Esophagus muscularis mucosa (tissue), 4 donors: ENCODE measurements around the gene TIGD3. TPM values are rescaled to one million over a fixed set of nuclear protein-coding genes. Genes with fewer than 3 reads are reported as not detected.

Experiments
- DNase-seq: peaks from one replicate; pipeline ENCODE4 v3.0.0-alpha.2; 2017; ENCODE audit errors: extremely low spot score
- H3K27ac ChIP-seq, 4 donors: fragments of 200-600 bp; sonication (generic); replicated peaks in 1 of 4; 1 replicate in 3 of 4; 2 replicates in 1 of 4; pipeline ENCODE4 v1.5.1; 2016 to 2019; ENCODE audit warnings: mild to moderate bottlenecking in 1 of 4
- H3K27me3 ChIP-seq, 4 donors: fragments of 200-600 bp; sonication (generic); one replicate each; pipeline versions ENCODE4 v1.5.1 to v1.6.0; 2016 to 2019
- H3K36me3 ChIP-seq, 4 donors: fragments of 200-600 bp; sonication (generic); one replicate each; pipeline ENCODE4 v1.5.1; 2016 to 2019
- H3K4me1 ChIP-seq, 4 donors: fragments of 200-600 bp; sonication (generic); one replicate each; pipeline ENCODE4 v1.5.1; 2016 to 2019
- H3K4me3 ChIP-seq, 4 donors: fragments of 200-600 bp; sonication (generic); 1 replicate in 2 of 4; 2 replicates in 2 of 4; pipeline ENCODE4 v1.5.1; 2016 to 2019; ENCODE audit warnings: mild to moderate bottlenecking in 4 of 4, moderate library complexity in 1 of 4
- H3K9me3 ChIP-seq, 4 donors: fragments of 200-600 bp; sonication (generic); 1 replicate in 3 of 4; 2 replicates in 1 of 4; pipeline ENCODE4 v1.5.1; 2016 to 2019
- EP300 ChIP-seq: sonication (generic); formaldehyde crosslinking; IDR thresholded peaks from one replicate; pipeline ENCODE4 v1.6.1; 2017; ENCODE audit warnings: antibody characterized with exemption
- POLR2A ChIP-seq: fragments of 450-650 bp; IDR thresholded peaks from one replicate; pipeline ENCODE4 v1.6.1; 2017; ENCODE audit warnings: antibody characterized with exemption, moderate library complexity, mild to moderate bottlenecking, low read depth
- POLR2AphosphoS5 ChIP-seq, 2 donors: sonication (generic); formaldehyde crosslinking; IDR thresholded peaks; one replicate each; pipeline ENCODE4 v1.6.1; 2017; ENCODE audit warnings: antibody characterized with exemption in 2 of 2
- WGBS: methylation state at CpG from one replicate; pipeline ENCODE4 v1.1.5; 2018; 5-methylcytosine and 5-hydroxymethylcytosine counted together
- intact Hi-C: fragments of 100-400 bp; cut with DNase I; formaldehyde crosslinking; loops from one replicate; pipeline ENCODE4 v1.15.1; 2023
- total RNA-seq, 4 donors: library from RNA; depleted of rRNA; stranded (reverse); fragments of >200 nt; gene quantifications; one replicate each; pipeline versions ENCODE4 v1.1.0 to v1.2.1, GENCODE V29; 2016
- TF ChIP-seq, protein P1 (sequence below), 3 experiments: fragments of 200-600 bp in 2 of 3; fragments of 450-650 bp in 1 of 3; sonication (generic) in 2 of 3; IDR thresholded peaks; one replicate each; pipeline ENCODE4 v1.5.1; 2017 to 2019; ENCODE audit warnings: antibody characterized with exemption in 3 of 3, mild to moderate bottlenecking in 2 of 3, moderate library complexity in 1 of 3

The TIGD3 gene
- total RNA-seq, 4 donors from 2014 or later = 0.19 TPM; not detected in 3

DNA sequence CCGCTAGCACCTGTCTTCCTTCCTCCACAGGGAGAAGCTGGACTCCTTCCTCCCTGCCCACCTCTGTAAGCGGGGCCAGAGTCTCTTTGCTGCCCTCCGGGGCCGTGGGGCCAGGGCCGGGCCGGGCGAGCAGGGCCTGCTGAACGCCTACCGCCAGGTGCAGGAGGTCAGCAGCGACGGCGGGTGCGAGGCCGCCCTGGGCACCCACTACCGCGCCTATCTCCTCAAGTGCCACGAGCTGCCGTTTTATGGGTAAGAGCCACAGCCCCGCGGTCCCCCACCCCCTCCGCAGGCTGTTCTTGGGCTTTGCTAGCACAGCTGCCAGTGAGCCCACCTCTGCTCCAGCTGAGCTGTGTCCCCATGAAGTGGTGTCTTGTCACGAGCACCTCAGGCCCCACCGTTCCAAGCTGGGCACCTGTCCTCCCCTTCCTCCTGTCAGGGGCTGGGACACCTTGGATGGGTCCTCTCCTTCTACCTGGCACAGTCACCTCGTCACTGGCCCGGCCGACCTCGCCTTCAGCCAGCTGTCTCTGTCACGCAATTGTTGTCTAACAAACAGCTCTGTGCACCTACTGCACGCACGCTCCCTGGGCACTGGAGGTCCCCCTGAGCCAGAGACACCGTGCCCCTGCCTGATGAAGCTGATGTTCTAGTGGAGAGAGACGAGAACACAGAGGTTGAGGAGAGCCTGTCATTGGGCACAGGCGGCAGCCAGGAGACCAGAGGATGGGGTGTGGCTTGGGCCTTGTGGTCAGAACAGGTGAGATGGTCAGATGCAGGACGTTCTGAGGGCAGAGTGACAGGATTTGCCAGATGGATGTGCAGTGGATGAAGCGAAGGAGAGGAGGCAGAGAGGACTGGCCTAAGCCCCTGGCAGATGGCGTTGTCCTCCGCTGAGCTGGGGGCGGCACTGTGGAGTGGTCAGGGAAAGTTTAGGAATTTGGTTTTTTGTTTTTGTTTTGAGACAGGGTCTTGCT, 42.5 kb downstream of the TIGD3 start:
- 86% methylated on average over 33 of the region's 38 CpGs for WGBS
- H3K9me3 ChIP-seq = no peaks in the 10 kb centered on the region
- no peak for DNase-seq
- H3K27ac ChIP-seq = no peak overlapping the region
- intact Hi-C loops = no loop called here
- no peaks in the 10 kb centered on the region for H3K27me3 ChIP-seq
- peaks cover 54 to 100% (median 95%) of the 10 kb centered on the region in 4 donors for H3K36me3 ChIP-seq
- TF ChIP-seq EP300 = no peak
- TF ChIP-seq, protein P1, sequence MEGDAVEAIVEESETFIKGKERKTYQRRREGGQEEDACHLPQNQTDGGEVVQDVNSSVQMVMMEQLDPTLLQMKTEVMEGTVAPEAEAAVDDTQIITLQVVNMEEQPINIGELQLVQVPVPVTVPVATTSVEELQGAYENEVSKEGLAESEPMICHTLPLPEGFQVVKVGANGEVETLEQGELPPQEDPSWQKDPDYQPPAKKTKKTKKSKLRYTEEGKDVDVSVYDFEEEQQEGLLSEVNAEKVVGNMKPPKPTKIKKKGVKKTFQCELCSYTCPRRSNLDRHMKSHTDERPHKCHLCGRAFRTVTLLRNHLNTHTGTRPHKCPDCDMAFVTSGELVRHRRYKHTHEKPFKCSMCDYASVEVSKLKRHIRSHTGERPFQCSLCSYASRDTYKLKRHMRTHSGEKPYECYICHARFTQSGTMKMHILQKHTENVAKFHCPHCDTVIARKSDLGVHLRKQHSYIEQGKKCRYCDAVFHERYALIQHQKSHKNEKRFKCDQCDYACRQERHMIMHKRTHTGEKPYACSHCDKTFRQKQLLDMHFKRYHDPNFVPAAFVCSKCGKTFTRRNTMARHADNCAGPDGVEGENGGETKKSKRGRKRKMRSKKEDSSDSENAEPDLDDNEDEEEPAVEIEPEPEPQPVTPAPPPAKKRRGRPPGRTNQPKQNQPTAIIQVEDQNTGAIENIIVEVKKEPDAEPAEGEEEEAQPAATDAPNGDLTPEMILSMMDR (IDR thresholded peaks at IDR 0.05) = no peak
- no peak for TF ChIP-seq POLR2A
- no peak for TF ChIP-seq POLR2AphosphoS5 (IDR thresholded peaks at IDR 0.05)
- H3K4me3 ChIP-seq = no peak overlapping the region
- H3K4me1 ChIP-seq = peaks cover 0 to 5% (median 1%) of the 10 kb centered on the region in 4 donors

DNA sequence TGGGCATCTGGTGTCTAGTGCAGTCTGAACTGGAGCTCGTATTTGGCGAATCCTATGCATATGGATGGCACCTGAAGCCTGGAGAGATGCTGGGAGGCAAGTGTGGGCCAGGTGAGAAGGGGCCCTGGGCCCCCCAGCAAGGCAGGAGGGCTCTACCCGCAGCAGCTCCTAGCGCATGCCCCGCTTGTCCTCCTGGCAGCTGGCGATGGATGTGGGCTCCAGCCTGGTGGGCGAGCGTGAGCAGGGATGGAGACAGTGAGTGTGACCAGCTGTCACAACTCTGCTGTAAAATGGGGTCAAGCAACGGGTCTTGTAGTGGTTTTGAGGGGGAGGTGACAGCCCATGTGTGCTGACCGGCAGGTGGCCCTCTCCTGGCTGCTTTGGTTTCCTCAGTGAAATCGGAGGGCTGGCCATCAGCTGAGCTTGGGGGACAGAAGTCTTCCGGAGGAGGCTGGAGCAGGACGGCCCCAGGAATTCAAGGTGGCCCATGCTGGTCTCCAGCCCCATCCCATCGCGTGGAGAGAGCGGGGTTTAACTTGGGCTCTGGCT, 43.9 kb downstream of the TIGD3 start:
- H3K27me3 ChIP-seq = no peaks in the 10 kb centered on the region
- no peak overlapping the region for H3K4me3 ChIP-seq
- intact Hi-C loops = no loop called here
- peaks cover 0 to 1% (median 0%) of the 10 kb centered on the region in 4 donors for H3K4me1 ChIP-seq
- H3K36me3 ChIP-seq = peaks cover 54 to 100% (median 86%) of the 10 kb centered on the region in 4 donors
- TF ChIP-seq, protein P1 (IDR thresholded peaks at IDR 0.05) = no peak
- TF ChIP-seq POLR2AphosphoS5 (IDR thresholded peaks at IDR 0.05) (no peak), POLR2A (no peak), EP300 (no peak)
- DNase-seq = no peak
- 80% methylated on average over 15 of the region's 16 CpGs for WGBS
- no peak overlapping the region for H3K27ac ChIP-seq
- no peaks in the 10 kb centered on the region for H3K9me3 ChIP-seq

DNA sequence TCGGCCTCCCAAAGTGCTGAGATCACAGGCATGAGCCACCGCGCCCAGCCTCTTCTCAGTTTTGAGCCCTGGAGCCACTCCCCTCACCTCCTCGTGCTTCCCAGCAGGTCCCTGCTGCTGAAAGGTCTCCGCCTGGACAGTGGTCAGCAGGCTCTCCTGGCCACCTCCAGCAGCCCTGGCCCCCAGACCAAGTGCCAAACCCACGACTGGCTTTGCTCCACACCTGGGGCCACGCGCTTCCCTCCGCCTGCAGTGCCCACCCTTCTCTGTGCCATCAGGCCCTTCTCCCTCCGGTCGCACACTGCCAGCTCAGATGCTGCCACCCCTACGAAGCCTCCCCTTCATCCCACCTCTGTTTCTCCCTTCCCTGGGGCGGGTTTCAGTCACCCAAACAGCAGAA, 44.7 kb downstream of the TIGD3 start:
- WGBS = 90% methylated on average over 12 of the region's 13 CpGs
- DNase-seq = no peak
- peaks cover 51 to 100% (median 86%) of the 10 kb centered on the region in 4 donors for H3K36me3 ChIP-seq
- H3K4me3 ChIP-seq = no peak overlapping the region
- no peak for TF ChIP-seq POLR2AphosphoS5 (IDR thresholded peaks at IDR 0.05)
- no peak for TF ChIP-seq EP300
- no peak for TF ChIP-seq POLR2A
- TF ChIP-seq, protein P1 (IDR thresholded peaks at IDR 0.05) = no peak
- H3K27me3 ChIP-seq = no peaks in the 10 kb centered on the region
- H3K9me3 ChIP-seq = no peaks in the 10 kb centered on the region
- peaks cover 0 to 9% (median 5%) of the 10 kb centered on the region in 4 donors for H3K4me1 ChIP-seq
- intact Hi-C loops = no loop called here
- no peak overlapping the region for H3K27ac ChIP-seq

DNA sequence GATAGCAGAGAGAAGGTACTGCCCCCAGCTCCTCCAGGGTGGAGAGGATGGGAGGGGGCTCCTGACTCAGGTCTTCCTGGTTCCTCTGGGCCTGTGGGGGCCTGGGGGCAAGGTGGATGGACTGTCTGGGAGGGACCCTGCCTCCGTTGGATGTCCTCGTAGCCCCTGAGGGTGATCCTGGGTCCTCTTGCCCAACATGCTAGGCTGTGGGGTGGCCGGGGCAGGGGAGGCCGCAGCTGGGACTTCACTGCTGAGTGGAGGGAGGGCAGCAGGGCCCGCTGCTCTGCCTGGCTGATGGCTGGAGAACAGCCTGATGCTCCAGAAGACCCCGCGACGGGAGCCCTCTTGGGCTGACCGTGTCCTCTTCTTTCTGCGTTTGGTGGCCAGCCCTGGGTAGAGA, 45.3 kb downstream of the TIGD3 start:
- H3K4me1 ChIP-seq = peaks cover 3 to 15% (median 11%) of the 10 kb centered on the region in 4 donors
- H3K4me3 ChIP-seq = no peak overlapping the region
- H3K27ac ChIP-seq = no peak overlapping the region
- no peaks in the 10 kb centered on the region for H3K9me3 ChIP-seq
- H3K27me3 ChIP-seq = no peaks in the 10 kb centered on the region
- TF ChIP-seq POLR2A = no peak
- no peak for TF ChIP-seq EP300
- TF ChIP-seq, protein P1 (IDR thresholded peaks at IDR 0.05) = no peak
- TF ChIP-seq POLR2AphosphoS5 (IDR thresholded peaks at IDR 0.05) = no peak
- DNase-seq = no peak
- no CpG with 5 or more reads among the region's 10 CpGs for WGBS
- H3K36me3 ChIP-seq = peaks cover 51 to 100% (median 86%) of the 10 kb centered on the region in 4 donors
- intact Hi-C loops = no loop called here
